NT2/D1 (cell line): ENCODE data around the gene GAS2L1.

Experiments used
- DNase-seq: peaks from one replicate; pipeline ENCODE4 v3.0.0-alpha.2; 2011; ENCODE audit warnings: low read depth, low spot score
- H3K27me3 ChIP-seq: 2 replicates; pipeline ENCODE4 v1.6.0; 2011; ENCODE audit warnings: mild to moderate bottlenecking; ENCODE audit not compliant: insufficient read length, insufficient read depth
- H3K36me3 ChIP-seq: 2 replicates; pipeline ENCODE4 v1.6.1; 2011; ENCODE audit warnings: mild to moderate bottlenecking, low read length, mixed read lengths; ENCODE audit not compliant: insufficient read depth, insufficient read length
- H3K4me1 ChIP-seq: 2 replicates; pipeline ENCODE4 v1.5.1; 2011; ENCODE audit not compliant: insufficient read depth, insufficient read length
- H3K4me3 ChIP-seq: 2 replicates; pipeline ENCODE4 v1.5.1; 2011; ENCODE audit warnings: low read depth; ENCODE audit not compliant: insufficient read length
- H3K9ac ChIP-seq: 2 replicates; pipeline ENCODE4 v1.6.0; 2011; ENCODE audit warnings: low read depth; ENCODE audit not compliant: insufficient read length
- H3K9me3 ChIP-seq: 2 replicates; pipeline ENCODE4 v1.5.1; 2011; ENCODE audit warnings: mild to moderate bottlenecking, low read length; ENCODE audit not compliant: insufficient read depth
- SUZ12 ChIP-seq: IDR thresholded peaks from 2 replicates; pipeline ENCODE4 v1.6.1; 2011; ENCODE audit not compliant: insufficient read length, insufficient read depth; ENCODE audit errors: extremely low read depth
- YY1 ChIP-seq: IDR thresholded peaks from 2 replicates; pipeline ENCODE4 v1.6.1; 2011; ENCODE audit not compliant: insufficient read length, insufficient read depth
- ZNF274 ChIP-seq: IDR thresholded peaks from 2 replicates; pipeline ENCODE4 v1.6.1; 2011; ENCODE audit warnings: mild to moderate bottlenecking, low read depth, low read length

Gene GAS2L1

DNA sequence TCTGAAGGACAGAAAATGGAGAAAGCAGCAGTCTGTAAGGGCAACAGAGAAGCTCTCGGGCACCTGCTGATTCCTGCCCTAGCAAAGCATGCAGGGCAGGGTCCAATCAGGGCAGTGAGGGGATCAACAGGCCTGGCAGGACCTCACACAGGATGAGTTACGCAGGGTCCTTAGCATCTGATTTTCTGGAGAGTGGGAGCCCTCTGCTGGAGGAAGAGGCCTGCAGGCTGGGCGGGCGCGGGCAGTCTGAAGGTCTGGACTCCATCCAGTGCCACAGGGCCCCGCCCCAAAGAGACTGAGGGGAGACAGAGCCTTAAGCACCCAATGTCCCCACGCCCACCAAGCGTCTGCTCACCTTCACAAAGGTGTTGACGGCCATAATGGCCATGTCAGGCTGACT is 53.0 kb downstream of the GAS2L1 start:
- Histone ChIP-seq H3K4me3 (no peak overlapping the region), H3K36me3 (peaks cover 45% of the 10 kb centered on the region), H3K9ac (no peak overlapping the region), H3K27me3 (no peaks in the 10 kb centered on the region), H3K9me3 (no peaks in the 10 kb centered on the region), H3K4me1 (peaks cover 3% of the 10 kb centered on the region)
- no peak for TF ChIP-seq YY1
- no peak for TF ChIP-seq ZNF274
- TF ChIP-seq SUZ12 = no peak
- DNase-seq = no peak
